Muscle layer of duodenum (tissue), 2 donors: ENCODE measurements around the gene ELP5.

Experiments
- H3K27ac ChIP-seq: one replicate; pipeline ENCODE4 v1.7.0; 2013; ENCODE audit warnings: mild to moderate bottlenecking, low read length
- H3K27me3 ChIP-seq: one replicate; pipeline ENCODE4 v1.7.0; 2013; ENCODE audit warnings: low read depth, mild to moderate bottlenecking, control low read depth, low read length
- H3K36me3 ChIP-seq, 2 donors: one replicate each; pipeline ENCODE4 v1.7.0; 2013; ENCODE audit warnings: low read length in 2 of 2, control low read depth in 1 of 2, mild to moderate bottlenecking in 1 of 2; ENCODE audit not compliant: insufficient read depth in 2 of 2, control insufficient read depth in 1 of 2
- H3K4me1 ChIP-seq, 2 donors: one replicate each; pipeline ENCODE4 v1.7.0; 2013; ENCODE audit warnings: low read length in 2 of 2, mild to moderate bottlenecking in 2 of 2, control low read depth in 1 of 2, moderate library complexity in 1 of 2; ENCODE audit not compliant: insufficient read depth in 2 of 2, control insufficient read depth in 1 of 2
- H3K4me3 ChIP-seq, 2 donors: one replicate each; pipeline ENCODE4 v1.7.0; 2013; ENCODE audit warnings: low read length in 2 of 2, low read depth in 1 of 2, mild to moderate bottlenecking in 1 of 2
- H3K9me3 ChIP-seq, 2 donors: one replicate each; pipeline ENCODE4 v1.7.0; 2013; ENCODE audit warnings: low read length in 2 of 2, control low read depth in 1 of 2, mild to moderate bottlenecking in 1 of 2; ENCODE audit not compliant: control insufficient read depth in 1 of 2
- donor health status: healthy.

ELP5 gene

GRCh38 chr17:7229504-7229903, 22.5 kb upstream of the ELP5 start:
- Histone ChIP-seq H3K4me1 (peaks cover 4 to 23% of the 10 kb centered on the region in 2 donors), H3K27ac (no peak overlapping the region), H3K27me3 (no peaks in the 10 kb centered on the region), H3K4me3 (no peak overlapping the region), H3K36me3 (peaks cover 34 to 58% of the 10 kb centered on the region in 2 donors), H3K9me3 (no peaks in the 10 kb centered on the region)

- H3K4me3 ChIP-seq = peak overlapping the region; percentile 5 to 98
These were observed 19.9 kb upstream of the ELP5 start for GRCh38 chr17:7232114-7232513.

GRCh38 chr17:7233701-7234082, 18.3 kb upstream of the ELP5 start:
- H3K27ac ChIP-seq = peak overlapping the region; percentile 87
- no peaks in the 10 kb centered on the region for H3K27me3 ChIP-seq
- no peaks in the 10 kb centered on the region for H3K9me3 ChIP-seq
- peak overlapping the region; percentile 91 to 98 for H3K4me3 ChIP-seq
- peaks cover 17 to 44% of the 10 kb centered on the region in 2 donors for H3K4me1 ChIP-seq
- peaks cover 27 to 38% of the 10 kb centered on the region in 2 donors for H3K36me3 ChIP-seq

More at GRCh38 chr17:7232114-7232513, 19.9 kb upstream of the ELP5 start:
- Histone ChIP-seq H3K27ac (no peak overlapping the region), H3K36me3 (peaks cover 38 to 54% of the 10 kb centered on the region in 2 donors), H3K4me1 (peaks cover 12 to 39% of the 10 kb centered on the region in 2 donors), H3K9me3 (no peaks in the 10 kb centered on the region), H3K27me3 (no peaks in the 10 kb centered on the region)

- Histone ChIP-seq H3K36me3 (peaks cover 24 to 32% of the 10 kb centered on the region in 2 donors), H3K27ac (peak within 1 kb of the TSS; percentile 87), H3K4me3 (peak within 1 kb of the TSS; percentile 91 to 98), H3K4me1 (peaks cover 17 to 44% of the 10 kb centered on the region in 2 donors), H3K27me3 (no peaks in the 10 kb centered on the region), H3K9me3 (no peaks in the 10 kb centered on the region)
These were observed 17.7 kb upstream of the ELP5 start, which contains the start of gene DVL2 for GRCh38 chr17:7234083-7234951. TSS of gene DVL2 (minus strand) at chr17:7234517. CDS start at chr17:7234262, 255 bp downstream.

- H3K27me3 ChIP-seq = no peaks in the 10 kb centered on the region
- no peaks in the 10 kb centered on the region for H3K9me3 ChIP-seq
- H3K4me3 ChIP-seq = no peak overlapping the region
- H3K4me1 ChIP-seq = peaks cover 29 to 57% of the 10 kb centered on the region in 2 donors
- H3K27ac ChIP-seq = peak overlapping the region; percentile 76
- peaks cover 25 to 32% of the 10 kb centered on the region in 2 donors for H3K36me3 ChIP-seq
These were observed 16.0 kb upstream of the ELP5 start for GRCh38 chr17:7235693-7236665.

- Histone ChIP-seq H3K4me1 (peaks cover 33 to 62% of the 10 kb centered on the region in 2 donors), H3K4me3 (no peak overlapping the region), H3K27me3 (no peaks in the 10 kb centered on the region), H3K36me3 (peaks cover 26 to 40% of the 10 kb centered on the region in 2 donors), H3K27ac (peak overlapping the region; percentile 80), H3K9me3 (no peaks in the 10 kb centered on the region)
These were observed 15.2 kb upstream of the ELP5 start for GRCh38 chr17:7236808-7237207.

GRCh38 chr17:7237266-7237760, 14.7 kb upstream of the ELP5 start:
- Histone ChIP-seq H3K27ac (peak overlapping the region; percentile 80), H3K27me3 (no peaks in the 10 kb centered on the region), H3K4me3 (peak overlapping the region; percentile 37 to 96), H3K9me3 (no peaks in the 10 kb centered on the region), H3K4me1 (peaks cover 31 to 57% of the 10 kb centered on the region in 2 donors), H3K36me3 (peaks cover 26 to 44% of the 10 kb centered on the region in 2 donors)

GRCh38 chr17:7237761-7238419, 14.1 kb upstream of the ELP5 start:
- Histone ChIP-seq H3K27ac (peak overlapping the region; percentile 80), H3K4me3 (peak overlapping the region; percentile 37 to 96), H3K4me1 (peaks cover 29 to 51% of the 10 kb centered on the region in 2 donors), H3K36me3 (peaks cover 26 to 48% of the 10 kb centered on the region in 2 donors), H3K27me3 (no peaks in the 10 kb centered on the region), H3K9me3 (no peaks in the 10 kb centered on the region)

GRCh38 chr17:7238420-7239090, 13.5 kb upstream of the ELP5 start:
- Histone ChIP-seq H3K27me3 (no peaks in the 10 kb centered on the region), H3K36me3 (peaks cover 26 to 48% of the 10 kb centered on the region in 2 donors), H3K4me3 (peak overlapping the region; percentile 92 to 96), H3K27ac (peak overlapping the region; percentile 93), H3K9me3 (no peaks in the 10 kb centered on the region), H3K4me1 (peaks cover 34 to 49% of the 10 kb centered on the region in 2 donors)
